IMR-90 (cell line): ENCODE data around the gene GPR108. TPM values are rescaled to one million over a fixed set of nuclear protein-coding genes. Genes with fewer than 3 reads are reported as not detected.

Source experiments
- ATAC-seq: fragments of 200-7000 bp; cut with Tn5 transposase; 2 replicates; pipeline ENCODE4 v1.9.1; 2020; ENCODE audit warnings: low read depth, mild to moderate bottlenecking, moderate library complexity
- BruUV-seq: library from RNA; stranded (reverse); fragments of 400-500 nt; replicated peaks from 2 replicates; lab custom pipeline; 2021; lab: Mats Ljungman, UMichigan
- CTCF ChIA-PET: fragments of 300-600 bp; formaldehyde crosslinking; extraction: SDS; loops from one replicate; lab custom pipeline; 2021; ENCODE audit warnings: antibody characterized with exemption; lab: Yijun Ruan, JAX
- POLR2A ChIA-PET: fragments of 300-600 bp; sonication (Branson Sonifier 250); formaldehyde crosslinking; loops from one replicate; lab custom pipeline; 2022; ENCODE audit warnings: antibody characterized with exemption; ENCODE audit not compliant: unreplicated experiment; lab: Charles Lee
- DNase-seq: peaks from one replicate; pipeline ENCODE4 v3.0.0; 2013
- H2AFZ ChIP-seq: replicated peaks from 2 replicates; pipeline ENCODE3; 2013; ENCODE audit warnings: low read length, mild to moderate bottlenecking; ENCODE audit not compliant: poor library complexity
- H2AK5ac ChIP-seq: 2 replicates; pipeline ENCODE4 v1.6.1; 2013; ENCODE audit warnings: low read depth, low read length, inconsistent platforms
- H2AK9ac ChIP-seq: replicated peaks from 2 replicates; pipeline ENCODE3; 2013; ENCODE audit warnings: mild to moderate bottlenecking, low read depth, low read length, moderate library complexity; ENCODE audit not compliant: poor library complexity
- H2BK120ac ChIP-seq: 2 replicates; pipeline ENCODE4 v1.6.1; 2013; ENCODE audit warnings: low read depth, low read length, inconsistent platforms
- H2BK15ac ChIP-seq: 3 replicates; pipeline ENCODE4 v1.6.1; 2013; ENCODE audit warnings: low read depth, low read length, inconsistent platforms
- H2BK20ac ChIP-seq: 2 replicates; pipeline ENCODE4 v1.6.1; 2013; ENCODE audit warnings: low read depth, mild to moderate bottlenecking, inconsistent platforms, low read length, moderate library complexity
- H2BK5ac ChIP-seq: 2 replicates; pipeline ENCODE4 v1.6.1; 2013; ENCODE audit warnings: mild to moderate bottlenecking, low read depth, low read length, inconsistent platforms; ENCODE audit not compliant: poor library complexity, severe bottlenecking
- H3K14ac ChIP-seq: replicated peaks from 2 replicates; pipeline ENCODE4 v1.6.1; 2013; ENCODE audit warnings: low read depth, low read length, inconsistent platforms
- H3K18ac ChIP-seq: 2 replicates; pipeline ENCODE4 v1.6.1; 2013; ENCODE audit warnings: low read depth, low read length, control low read depth
- H3K23ac ChIP-seq: 2 replicates; pipeline ENCODE4 v1.6.1; 2013; ENCODE audit warnings: low read depth, low read length, inconsistent platforms
- H3K27ac ChIP-seq: 2 replicates; pipeline ENCODE4 v1.5.1; 2013; ENCODE audit warnings: mild to moderate bottlenecking, control low read depth, low read length; ENCODE audit not compliant: insufficient read depth
- H3K27me3 ChIP-seq: 2 replicates; pipeline ENCODE4 v1.6.1; 2013; ENCODE audit warnings: low read length; ENCODE audit not compliant: control insufficient read depth, insufficient read depth
- H3K36me3 ChIP-seq: 2 replicates; pipeline ENCODE4 v1.6.1; 2013; ENCODE audit warnings: low read length, mixed read lengths; ENCODE audit not compliant: control insufficient read depth, insufficient read depth
- H3K4ac ChIP-seq: 2 replicates; pipeline ENCODE4 v1.6.1; 2013; ENCODE audit warnings: low read depth, low read length, inconsistent platforms
- H3K4me1 ChIP-seq: 2 replicates; pipeline ENCODE4 v1.6.1; 2013; ENCODE audit warnings: low read length, mixed read lengths; ENCODE audit not compliant: control insufficient read depth, insufficient read depth
- H3K4me2 ChIP-seq: 2 replicates; pipeline ENCODE4 v1.6.1; 2013; ENCODE audit warnings: low read depth, mild to moderate bottlenecking, control low read depth, low read length, moderate library complexity
- H3K4me3 ChIP-seq: 2 replicates; pipeline ENCODE4 v1.5.1; 2013; ENCODE audit warnings: low read depth, mild to moderate bottlenecking, control low read depth, low read length, moderate library complexity; ENCODE audit not compliant: insufficient read depth
- H3K56ac ChIP-seq: 2 replicates; pipeline ENCODE4 v1.6.1; 2013; ENCODE audit warnings: low read length, inconsistent platforms; ENCODE audit not compliant: insufficient read depth; ENCODE audit errors: extremely low read depth
- H3K79me1 ChIP-seq, 2 experiments: 2 replicates each; pipeline ENCODE4 v1.6.1; 2013; ENCODE audit warnings: low read length in 2 of 2, inconsistent platforms in 1 of 2, low read depth in 1 of 2
- H3K9ac ChIP-seq: 2 replicates; pipeline ENCODE4 v1.6.1; 2013; ENCODE audit warnings: low read depth, low read length, control low read depth
- H3K9me1 ChIP-seq: 2 replicates; pipeline ENCODE4 v1.6.1; 2013; ENCODE audit warnings: low read length, inconsistent platforms; ENCODE audit not compliant: insufficient read depth
- H3K9me3 ChIP-seq: 2 replicates; pipeline ENCODE4 v1.6.1; 2013; ENCODE audit warnings: low read length; ENCODE audit not compliant: control insufficient read depth, insufficient read depth
- H4K20me1 ChIP-seq: 2 replicates; pipeline ENCODE4 v1.6.1; 2013; ENCODE audit warnings: low read length, inconsistent platforms; ENCODE audit not compliant: insufficient read depth
- H4K5ac ChIP-seq: 2 replicates; pipeline ENCODE4 v1.6.1; 2013; ENCODE audit warnings: mild to moderate bottlenecking, low read depth, low read length, control low read depth
- H4K8ac ChIP-seq, 2 experiments: 2 replicates each; pipeline ENCODE4 v1.6.1; 2013; ENCODE audit warnings: low read depth in 2 of 2, low read length in 2 of 2, control low read depth in 1 of 2, inconsistent platforms in 1 of 2
- H4K91ac ChIP-seq: 2 replicates; pipeline ENCODE4 v1.6.1; 2013; ENCODE audit warnings: low read depth, low read length, inconsistent platforms; ENCODE audit not compliant: insufficient read depth
- BHLHE40 ChIP-seq: fragments of 150-350 bp; IDR thresholded peaks from 2 replicates; pipeline ENCODE4 v1.6.1; 2016; ENCODE audit warnings: mild to moderate bottlenecking, low read depth, low read length
- CEBPB ChIP-seq: IDR thresholded peaks from 2 replicates; pipeline ENCODE4 v1.6.1; 2012; ENCODE audit warnings: low read depth, low read length, improper control_type of control experiment
- CTCF ChIP-seq: conservative IDR thresholded peaks from 2 replicates; pipeline ENCODE4 v1.5.1; 2012; ENCODE audit warnings: mild to moderate bottlenecking, low read depth, low read length, improper control_type of control experiment
- FOS ChIP-seq: fragments of 150-350 bp; IDR thresholded peaks from 2 replicates; pipeline ENCODE4 v1.6.1; 2016; ENCODE audit warnings: low read depth, low read length
- MAZ ChIP-seq: IDR thresholded peaks from 2 replicates; pipeline ENCODE4 v1.6.1; 2012; ENCODE audit warnings: low read depth, mild to moderate bottlenecking, low read length, improper control_type of control experiment, moderate library complexity, borderline replicate concordance
- MXI1 ChIP-seq: IDR thresholded peaks from 2 replicates; pipeline ENCODE4 v1.6.1; 2012; ENCODE audit warnings: low read depth, mild to moderate bottlenecking, low read length, moderate library complexity, borderline replicate concordance
- POLR2A ChIP-seq: IDR thresholded peaks from 2 replicates; pipeline ENCODE4 v1.6.1; 2012; ENCODE audit warnings: mild to moderate bottlenecking, low read depth, low read length
- RAD21 ChIP-seq: IDR thresholded peaks from 2 replicates; pipeline ENCODE4 v1.6.1; 2012; ENCODE audit warnings: low read length, improper control_type of control experiment
- RCOR1 ChIP-seq: IDR thresholded peaks from 2 replicates; pipeline ENCODE4 v1.6.1; 2012; ENCODE audit warnings: mild to moderate bottlenecking, low read length, improper control_type of control experiment; ENCODE audit not compliant: insufficient replicate concordance
- RFX5 ChIP-seq: IDR thresholded peaks from 2 replicates; pipeline ENCODE4 v1.8.0; 2012; ENCODE audit warnings: low read depth, mild to moderate bottlenecking, low read length, moderate library complexity
- SMC3 ChIP-seq: fragments of 150-350 bp; IDR thresholded peaks from 2 replicates; pipeline ENCODE4 v1.6.1; 2016; ENCODE audit warnings: low read depth, mild to moderate bottlenecking, antibody characterized with exemption, low read length, moderate library complexity
- WGBS, 2 experiments: methylation state at CpG; one replicate each; pipeline versions ENCODE4 v1.1.5 to v1.1.7; 2013; ENCODE audit warnings: missing lambda C conversion rate in 2 of 2; ENCODE audit not compliant: insufficient read length in 1 of 2; ENCODE audit errors: extremely low coverage in 2 of 2; 5-methylcytosine and 5-hydroxymethylcytosine counted together
- dilution Hi-C: fragments of 300-500 bp; cut with HindIII; formaldehyde crosslinking; loops from one replicate; pipeline ENCODE4 v1.14.3; 2018; ENCODE audit warnings: low sequenced_read_pairs; ENCODE audit not compliant: unreplicated experiment
- in situ Hi-C: fragments of 300-500 bp; cut with MboI; formaldehyde crosslinking; loops from 3 replicates; pipeline ENCODE4 v1.14.3; 2019; ENCODE audit warnings: low sequenced_read_pairs, inconsistent platforms, mixed read lengths
- intact Hi-C: fragments of 100-400 bp; cut with micrococcal nuclease; formaldehyde crosslinking; loops from 2 replicates; pipeline ENCODE4 v1.10.0; 2022
- polyA plus RNA-seq, 3 experiments: library from polyadenylated mRNA; depleted of rRNA; stranded (reverse); fragments of >200 nt; gene quantifications; 2 replicates each; pipeline ENCODE4 v1.2.3, GENCODE V29; 2012; ENCODE audit warnings: low replicate concordance in 1 of 3
- total RNA-seq: library from RNA; depleted of rRNA; stranded (reverse); fragments of >200 nt; gene quantifications from 2 replicates; pipeline ENCODE4 v1.2.3, GENCODE V29; 2012
- TF ChIP-seq, protein P1 (sequence below): fragments of 150-350 bp; IDR thresholded peaks from 2 replicates; pipeline ENCODE4 v1.6.1; 2016; ENCODE audit warnings: low read depth, mild to moderate bottlenecking, low read length, moderate library complexity, borderline replicate concordance

GPR108 gene
- total and polyA plus RNA-seq, 2 of the 4 experiments (the other 2 are of a cell fraction) = 28.0 to 38.9 TPM

DNA sequence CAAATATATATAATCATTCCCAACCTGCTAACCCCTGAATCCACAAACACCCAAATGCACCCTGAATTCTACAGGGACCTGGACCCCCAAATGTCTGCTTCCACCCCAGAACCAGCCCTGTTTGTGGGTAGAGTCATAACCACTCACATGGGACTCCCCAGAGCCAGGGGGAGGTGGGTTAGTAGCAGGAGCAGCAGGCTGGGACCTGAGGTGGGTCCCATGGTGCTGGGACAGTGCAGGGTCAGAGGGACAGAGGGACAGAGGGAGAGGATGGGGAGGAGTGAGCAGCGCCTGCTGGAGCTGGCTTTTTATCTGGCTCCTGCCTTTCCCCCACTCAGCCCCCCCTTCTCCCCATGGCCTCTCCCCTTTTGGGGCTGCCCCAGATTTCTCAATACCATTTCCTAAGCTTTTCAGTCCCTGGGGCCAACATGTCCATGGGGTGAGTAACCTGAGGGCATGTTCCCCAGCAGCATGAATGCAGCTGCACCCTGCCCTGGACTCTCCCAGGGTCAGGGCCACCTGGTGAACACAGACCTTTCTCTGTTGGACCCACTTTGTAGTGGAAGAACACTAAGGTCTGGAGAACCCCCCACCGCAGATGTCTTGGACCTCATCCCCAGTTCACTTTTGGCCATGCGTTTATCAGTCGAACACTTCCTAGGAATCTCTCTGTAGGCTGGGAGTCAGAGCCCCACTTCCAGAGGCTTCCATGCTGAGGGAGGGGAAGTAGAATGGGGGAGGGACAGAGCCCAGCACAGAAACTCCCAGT lies 16.8 kb downstream of the GPR108 start, which contains the start of gene C3:
Gene C3 (minus strand): TSS at position 282 of the 769 bp plus-strand sequence. CDS start 61 bp downstream, at position 221.
- Histone ChIP-seq H3K9ac (peak within 1 kb of the TSS; percentile 21; the same call in 1 of the 2 replicates), H4K20me1 (no peaks in the 10 kb centered on the region), H3K4me2 (no peak within 1 kb of the TSS), H2BK20ac (no peak within 1 kb of the TSS), H2BK120ac (no peak within 1 kb of the TSS), H3K4ac (no peak within 1 kb of the TSS), H4K8ac (no peak within 1 kb of the TSS), H2BK5ac (no peak within 1 kb of the TSS), H3K79me1 (no peaks in the 10 kb centered on the region), H4K91ac (no peak within 1 kb of the TSS), H3K23ac (no peak within 1 kb of the TSS), H3K4me1 (peaks cover 2% of the 10 kb centered on the region; the same call in 1 of the 2 replicates), H3K27me3 (no peaks in the 10 kb centered on the region), H2AK5ac (no peak within 1 kb of the TSS), H3K9me1 (no peaks in the 10 kb centered on the region), H2AFZ (no peak within 1 kb of the TSS), H3K56ac (no peak within 1 kb of the TSS), H3K18ac (no peak within 1 kb of the TSS), H4K5ac (no peak within 1 kb of the TSS), H2AK9ac (no peak within 1 kb of the TSS), H2BK15ac (no peak within 1 kb of the TSS), H3K36me3 (peaks cover 4% of the 10 kb centered on the region; the same call in 1 of the 2 replicates), H3K27ac (no peak within 1 kb of the TSS), H3K4me3 (no peak within 1 kb of the TSS), H3K14ac (no peak within 1 kb of the TSS), H3K9me3 (no peaks in the 10 kb centered on the region)
- 90% methylated on average over 2 of the region's 4 CpGs; no CpG with 5 or more reads in 1 of the 2 experiments for WGBS, 2 experiments
- BruUV-seq = no TSS peak
- peak; percentile 27 for ATAC-seq
- POLR2A ChIA-PET = no interaction called here
- TF ChIP-seq POLR2A (no peak), CEBPB (no peak), FOS (no peak), RCOR1 (no peak), SMC3 (no peak), RAD21 (no peak), MXI1 (no peak), CTCF (no peak), MAZ (no peak; the same call in 1 of the 2 replicates), BHLHE40 (no peak), RFX5 (no peak)
- TF ChIP-seq, protein P1, sequence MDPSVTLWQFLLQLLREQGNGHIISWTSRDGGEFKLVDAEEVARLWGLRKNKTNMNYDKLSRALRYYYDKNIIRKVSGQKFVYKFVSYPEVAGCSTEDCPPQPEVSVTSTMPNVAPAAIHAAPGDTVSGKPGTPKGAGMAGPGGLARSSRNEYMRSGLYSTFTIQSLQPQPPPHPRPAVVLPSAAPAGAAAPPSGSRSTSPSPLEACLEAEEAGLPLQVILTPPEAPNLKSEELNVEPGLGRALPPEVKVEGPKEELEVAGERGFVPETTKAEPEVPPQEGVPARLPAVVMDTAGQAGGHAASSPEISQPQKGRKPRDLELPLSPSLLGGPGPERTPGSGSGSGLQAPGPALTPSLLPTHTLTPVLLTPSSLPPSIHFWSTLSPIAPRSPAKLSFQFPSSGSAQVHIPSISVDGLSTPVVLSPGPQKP = no peak
- DNase-seq = peak; percentile 26
- intact Hi-C loops = no loop called here
- CTCF ChIA-PET = interaction anchor here (1.1 kb wide), 1 partner anchor 16 kb away, joined by 5 read pairs; no protein-coding TSS in a partner anchor
- in situ Hi-C loops = no loop called here
- dilution Hi-C loops = no loop called here
